ENCODE measurements around the gene COL4A4.
A peak's percentile ranks its signal among the peaks of the same experiment; 100 is the strongest.

COL4A4 gene

DNA sequence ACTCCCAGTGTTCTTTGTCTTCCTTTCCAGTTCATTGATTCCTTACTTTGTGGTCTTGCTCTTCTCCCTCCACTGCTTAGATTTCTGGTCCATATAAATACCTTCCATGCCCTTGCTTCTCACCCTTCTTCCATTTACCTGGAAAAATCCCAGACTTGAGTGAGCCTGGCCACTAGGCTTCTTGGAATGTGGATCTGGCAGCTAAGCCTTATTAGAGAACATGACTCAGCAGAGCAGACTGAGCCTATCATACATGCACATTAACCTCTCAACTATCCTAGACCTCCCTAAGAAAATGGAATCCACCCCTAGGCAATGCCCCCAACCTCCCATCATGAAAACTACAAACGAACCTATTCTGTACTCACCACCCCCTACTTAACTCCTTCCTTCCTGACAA, 200.5 kb downstream of the COL4A4 start:
- 20 to 25% methylated on average over 1 of the region's 1 CpG for WGBS, 2 experiments (ENCODE audit: insufficient coverage in 2 of 2)
- H3K9me3 ChIP-seq (ENCODE audit: control insufficient read depth, low read length) = peaks cover 4% of the 10 kb centered on the region
- H3K4me1 ChIP-seq (ENCODE audit: control insufficient read depth, insufficient read depth, low read length, poor library complexity, severe bottlenecking) = peaks cover 14% of the 10 kb centered on the region
- H3K27ac ChIP-seq (ENCODE audit: low read depth, low read length, severe bottlenecking) = peak overlapping the region; percentile 30
- H3K36me3 ChIP-seq (ENCODE audit: control insufficient read depth, insufficient read depth, low read length) = no peaks in the 10 kb centered on the region
- no peak overlapping the region for H3K4me3 ChIP-seq (ENCODE audit: extremely low read depth, insufficient read depth, low read length, poor library complexity, severe bottlenecking)

DNA sequence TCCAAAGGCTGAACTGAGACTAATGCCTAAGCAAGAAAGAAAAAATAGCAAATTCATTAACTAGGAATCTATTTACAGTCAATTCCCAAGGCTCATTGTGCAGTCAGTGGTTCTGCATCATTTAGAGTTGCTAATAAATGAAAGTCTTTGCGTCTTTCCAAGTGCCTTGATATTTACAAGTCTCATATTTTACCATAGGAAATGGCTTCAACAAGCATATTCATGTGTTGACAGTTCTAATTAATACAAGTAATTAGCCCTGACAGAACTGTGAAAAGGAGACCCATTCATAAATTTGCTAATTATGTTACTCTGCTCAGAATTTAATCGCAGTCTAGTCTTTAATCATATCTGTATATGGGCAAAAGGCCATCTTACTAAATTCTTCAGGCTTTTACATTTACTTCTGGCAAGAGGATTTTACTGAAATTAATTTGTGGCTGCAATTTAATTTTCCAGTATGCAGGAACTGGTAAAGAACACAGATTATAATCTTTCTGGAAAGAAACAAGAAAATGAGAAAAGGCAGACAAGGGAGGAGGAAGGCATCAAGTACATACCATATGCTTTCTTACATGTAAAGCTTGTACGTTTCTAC, 201.7 kb downstream of the COL4A4 start:
- no CpG with 5 or more reads among the region's 3 CpGs for WGBS, 2 experiments (ENCODE audit: insufficient coverage in 2 of 2)
- Histone ChIP-seq H3K4me1 (ENCODE audit: control insufficient read depth, insufficient read depth, low read length, poor library complexity, severe bottlenecking) (peaks cover 14% of the 10 kb centered on the region), H3K4me3 (ENCODE audit: extremely low read depth, insufficient read depth, low read length, poor library complexity, severe bottlenecking) (no peak overlapping the region), H3K36me3 (ENCODE audit: control insufficient read depth, insufficient read depth, low read length) (no peaks in the 10 kb centered on the region), H3K9me3 (ENCODE audit: control insufficient read depth, low read length) (peaks cover 4% of the 10 kb centered on the region), H3K27ac (ENCODE audit: low read depth, low read length, severe bottlenecking) (no peak overlapping the region)

DNA sequence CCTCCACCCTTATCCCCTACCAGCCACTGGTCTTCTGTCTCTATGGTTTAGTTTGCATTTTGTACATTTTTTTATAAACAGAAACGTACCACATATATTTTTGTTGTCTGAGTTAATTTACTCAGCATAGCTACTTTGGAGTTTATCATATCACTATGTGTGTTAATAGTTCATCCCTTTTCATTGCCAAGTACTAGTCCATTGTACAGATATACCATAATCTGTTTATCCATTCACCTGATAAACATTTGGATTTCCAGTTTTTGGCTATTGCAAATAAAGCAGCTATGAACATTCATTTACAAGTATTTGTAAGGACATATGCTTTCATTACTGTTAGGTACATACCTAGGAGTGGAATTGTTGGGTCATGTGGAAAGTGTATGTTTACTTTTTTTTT, 204.6 kb downstream of the COL4A4 start:
- no CpG with 5 or more reads among the region's 1 CpG for WGBS, 2 experiments (ENCODE audit: insufficient coverage in 2 of 2)
- peaks cover 12% of the 10 kb centered on the region for H3K4me1 ChIP-seq (ENCODE audit: control insufficient read depth, insufficient read depth, low read length, poor library complexity, severe bottlenecking)
- H3K4me3 ChIP-seq (ENCODE audit: extremely low read depth, insufficient read depth, low read length, poor library complexity, severe bottlenecking) = no peak overlapping the region
- H3K36me3 ChIP-seq (ENCODE audit: control insufficient read depth, insufficient read depth, low read length) = no peaks in the 10 kb centered on the region
- peaks cover 4% of the 10 kb centered on the region for H3K9me3 ChIP-seq (ENCODE audit: control insufficient read depth, low read length)
- H3K27ac ChIP-seq (ENCODE audit: low read depth, low read length, severe bottlenecking) = no peak overlapping the region

DNA sequence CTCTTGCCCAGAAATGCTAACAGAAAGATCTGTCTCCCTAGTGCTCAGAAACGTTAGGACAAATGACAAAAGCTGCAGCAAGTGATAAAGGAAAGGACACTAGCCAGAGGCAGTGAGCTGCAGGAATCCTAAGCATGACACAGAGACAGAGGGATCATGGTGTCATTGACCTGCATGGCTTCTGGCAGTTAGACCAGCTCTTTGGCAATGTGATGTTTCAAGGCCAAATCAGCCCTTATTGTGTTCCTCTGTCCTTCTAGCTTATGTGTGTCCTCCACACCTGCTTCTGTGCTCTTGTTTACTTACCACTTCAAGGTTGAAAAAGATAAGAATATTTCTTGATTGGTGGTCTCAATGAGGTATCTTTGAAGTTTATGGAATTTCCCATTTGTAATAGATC, 207.3 kb downstream of the COL4A4 start:
- no peak overlapping the region for H3K27ac ChIP-seq (ENCODE audit: low read depth, low read length, severe bottlenecking)
- H3K36me3 ChIP-seq (ENCODE audit: control insufficient read depth, insufficient read depth, low read length) = no peaks in the 10 kb centered on the region
- WGBS, 2 experiments (ENCODE audit: insufficient coverage in 2 of 2) = 40 to 45% methylated on average over 1 of the region's 1 CpG
- H3K4me1 ChIP-seq (ENCODE audit: control insufficient read depth, insufficient read depth, low read length, poor library complexity, severe bottlenecking) = no peaks in the 10 kb centered on the region
- H3K4me3 ChIP-seq (ENCODE audit: extremely low read depth, insufficient read depth, low read length, poor library complexity, severe bottlenecking) = no peak overlapping the region
- peaks cover 4% of the 10 kb centered on the region for H3K9me3 ChIP-seq (ENCODE audit: control insufficient read depth, low read length)

DNA sequence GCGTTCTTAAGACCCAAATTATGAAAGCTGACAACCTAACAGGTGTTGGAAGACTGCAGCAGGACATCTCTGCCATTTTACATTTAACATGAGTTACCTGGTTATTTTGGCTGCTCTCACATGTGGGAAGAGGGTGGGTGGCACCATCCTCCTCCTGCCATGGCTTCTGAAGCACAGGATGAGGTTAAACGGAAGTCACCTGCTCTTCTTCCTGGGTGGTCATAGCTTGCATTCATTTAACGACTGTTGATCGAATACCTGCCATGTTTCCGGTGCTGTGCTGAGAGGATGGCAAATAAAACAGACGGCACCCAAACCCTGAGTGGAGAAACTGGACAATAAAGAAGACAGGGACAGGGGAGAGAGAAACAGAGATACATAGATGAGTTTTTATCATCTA, 210.2 kb downstream of the COL4A4 start:
- Histone ChIP-seq H3K4me1 (ENCODE audit: control insufficient read depth, insufficient read depth, low read length, poor library complexity, severe bottlenecking) (no peaks in the 10 kb centered on the region), H3K4me3 (ENCODE audit: extremely low read depth, insufficient read depth, low read length, poor library complexity, severe bottlenecking) (no peak overlapping the region), H3K27ac (ENCODE audit: low read depth, low read length, severe bottlenecking) (no peak overlapping the region), H3K36me3 (ENCODE audit: control insufficient read depth, insufficient read depth, low read length) (no peaks in the 10 kb centered on the region), H3K9me3 (ENCODE audit: control insufficient read depth, low read length) (no peaks in the 10 kb centered on the region)
- WGBS, 2 experiments (ENCODE audit: insufficient coverage in 2 of 2) = 95 to 100% methylated on average over 1 to 6 of the region's 6 CpGs

DNA sequence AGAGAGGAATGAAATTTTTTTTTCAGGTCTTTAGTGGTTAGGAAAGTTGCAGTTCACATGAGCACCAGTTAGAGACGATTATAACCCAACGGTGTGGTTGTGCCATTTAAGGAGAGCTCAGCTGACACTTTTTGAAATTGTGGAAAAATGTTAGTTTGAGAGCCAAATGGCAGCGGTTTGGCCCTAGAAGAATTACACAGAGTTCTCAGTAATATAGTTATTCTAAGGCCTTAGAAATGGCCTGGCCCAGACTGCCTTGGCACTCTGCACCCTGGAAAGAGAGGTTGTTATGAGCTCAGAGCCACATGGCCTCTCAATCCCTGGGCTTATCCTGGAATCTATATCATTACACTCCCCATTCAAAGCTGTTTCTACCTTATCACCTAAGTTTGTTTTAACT, 210.8 kb downstream of the COL4A4 start:
- no peak overlapping the region for H3K4me3 ChIP-seq (ENCODE audit: extremely low read depth, insufficient read depth, low read length, poor library complexity, severe bottlenecking)
- H3K9me3 ChIP-seq (ENCODE audit: control insufficient read depth, low read length) = no peaks in the 10 kb centered on the region
- H3K36me3 ChIP-seq (ENCODE audit: control insufficient read depth, insufficient read depth, low read length) = no peaks in the 10 kb centered on the region
- 86 to 100% methylated on average over 2 to 3 of the region's 3 CpGs for WGBS, 2 experiments (ENCODE audit: insufficient coverage in 2 of 2)
- H3K4me1 ChIP-seq (ENCODE audit: control insufficient read depth, insufficient read depth, low read length, poor library complexity, severe bottlenecking) = no peaks in the 10 kb centered on the region
- H3K27ac ChIP-seq (ENCODE audit: low read depth, low read length, severe bottlenecking) = no peak overlapping the region
